Panc1 (cell line): ENCODE data around the gene CCDC148. TPM values are rescaled to one million over a fixed set of nuclear protein-coding genes. Genes with fewer than 3 reads are reported as not detected.

Experiments used
- ATAC-seq: fragments of 200-7000 bp; cut with Tn5 transposase; 2 replicates; pipeline ENCODE4 v1.9.1; 2020; ENCODE audit warnings: mild to moderate bottlenecking, moderate library complexity
- BruUV-seq: library from RNA; stranded (reverse); fragments of 400-500 nt; replicated peaks from 2 replicates; lab custom pipeline; 2021; lab: Mats Ljungman, UMichigan
- CTCF ChIA-PET: fragments of 300-600 bp; sonication (Branson Sonifier 250); formaldehyde crosslinking; loops from one replicate; lab custom pipeline; 2022; ENCODE audit warnings: antibody characterized with exemption; lab: Charles Lee
- POLR2A ChIA-PET: fragments of 300-600 bp; sonication (Branson Sonifier 250); formaldehyde crosslinking; loops from one replicate; lab custom pipeline; 2022; ENCODE audit warnings: antibody characterized with exemption; lab: Charles Lee
- DNase-seq: peaks from one replicate; pipeline ENCODE4 v3.0.0-alpha.2; 2010; ENCODE audit warnings: low read depth, low spot score
- H3K27ac ChIP-seq: 2 replicates; pipeline ENCODE4 v1.5.1; 2011; ENCODE audit warnings: mild to moderate bottlenecking, low read length, inconsistent platforms
- H3K27me3 ChIP-seq: fragments of 200-500 bp; sonication (Bioruptor generic); 2 replicates; pipeline ENCODE4 v1.6.0; 2014; ENCODE audit warnings: low read length, inconsistent platforms; ENCODE audit not compliant: control insufficient read depth, insufficient read depth
- H3K36me3 ChIP-seq: fragments of 200-500 bp; sonication (Bioruptor generic); 2 replicates; pipeline ENCODE4 v1.5.1; 2014; ENCODE audit warnings: inconsistent platforms, mild to moderate bottlenecking, low read length, moderate library complexity; ENCODE audit not compliant: control insufficient read depth, insufficient read depth
- H3K4me1 ChIP-seq: 2 replicates; pipeline ENCODE4 v1.5.1; 2011; ENCODE audit warnings: inconsistent platforms, mild to moderate bottlenecking, low read length, moderate library complexity; ENCODE audit not compliant: control insufficient read depth, insufficient read depth
- H3K4me3 ChIP-seq, 2 experiments: 2 replicates each; pipeline ENCODE4 v1.5.1; 2011 to 2012; ENCODE audit warnings: low read depth in 2 of 2, low read length in 2 of 2, mild to moderate bottlenecking in 2 of 2, inconsistent platforms in 1 of 2, moderate library complexity in 1 of 2
- H3K9me3 ChIP-seq: fragments of 200-500 bp; sonication (Bioruptor generic); 2 replicates; pipeline ENCODE4 v1.5.1; 2014; ENCODE audit warnings: low read depth, mild to moderate bottlenecking, inconsistent platforms, low read length, moderate library complexity; ENCODE audit not compliant: control insufficient read depth, insufficient read depth
- POLR2AphosphoS5 ChIP-seq: IDR thresholded peaks from 2 replicates; pipeline ENCODE4 v1.6.1; 2012; ENCODE audit warnings: mild to moderate bottlenecking, low read depth, low read length, moderate library complexity
- SIN3A ChIP-seq: IDR thresholded peaks from 2 replicates; pipeline ENCODE4 v1.6.1; 2012; ENCODE audit warnings: low read depth, mild to moderate bottlenecking, low read length, moderate library complexity, borderline replicate concordance; ENCODE audit not compliant: insufficient read depth
- TCF7L2 ChIP-seq: IDR thresholded peaks from 2 replicates; pipeline ENCODE4 v1.6.1; 2011; ENCODE audit warnings: mild to moderate bottlenecking, low read depth, low read length, inconsistent platforms
- in situ Hi-C: cut with HindIII; loops from 2 replicates; pipeline ENCODE4 v1.10.0; 2016; ENCODE audit warnings: low sequenced_read_pairs, low pct_unique_long_range_greater_than_20kb
- intact Hi-C: fragments of 100-400 bp; cut with micrococcal nuclease; formaldehyde crosslinking; loops from one replicate; pipeline ENCODE4 v1.10.0; 2022; ENCODE audit not compliant: unreplicated experiment
- total RNA-seq: library from RNA; stranded (reverse); gene quantifications from one replicate; pipeline ENCODE4 v1.2.1, GENCODE V29; 2021; ENCODE audit not compliant: unreplicated experiment
- TF ChIP-seq, protein P1 (sequence below): fragments of 450-650 bp; IDR thresholded peaks from 2 replicates; pipeline ENCODE4 v1.5.1; 2017; ENCODE audit warnings: mild to moderate bottlenecking
- TF ChIP-seq, protein P2 (sequence below), 2 experiments: IDR thresholded peaks; 2 replicates each; pipeline ENCODE4 v1.6.1; 2011 to 2012; ENCODE audit warnings: low read depth in 2 of 2, control low read depth in 1 of 2, low read length in 1 of 2, mild to moderate bottlenecking in 1 of 2, moderate library complexity in 1 of 2; ENCODE audit not compliant: insufficient read depth in 1 of 2

Gene CCDC148
- total RNA-seq, 1 experiment from 2014 or later, result 0.92 TPM

DNA sequence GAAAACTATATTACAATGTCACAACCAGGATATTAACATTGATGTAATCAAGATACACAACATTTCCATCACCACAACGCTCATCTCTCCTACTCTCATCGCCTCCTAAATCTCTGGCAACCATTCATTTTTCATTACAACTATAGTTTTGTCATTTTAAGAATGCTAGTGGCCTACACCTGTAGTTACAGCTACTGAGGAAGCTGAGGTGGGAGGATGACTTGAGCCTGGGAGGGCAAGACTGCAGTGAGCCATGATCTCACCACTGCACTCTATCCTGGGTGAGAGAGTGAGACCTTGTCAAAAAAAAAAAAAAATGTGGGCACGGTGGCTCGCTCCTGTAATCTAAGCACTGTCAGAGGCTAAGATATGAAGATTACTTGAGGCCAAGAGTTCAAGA is 10.7 kb upstream of the CCDC148 start:
- no peaks in the 10 kb centered on the region for H3K9me3 ChIP-seq
- peaks cover 15% of the 10 kb centered on the region for H3K4me1 ChIP-seq
- no peak for ATAC-seq
- H3K27me3 ChIP-seq, result no peaks in the 10 kb centered on the region
- no peak overlapping the region for H3K27ac ChIP-seq
- no peaks in the 10 kb centered on the region for H3K36me3 ChIP-seq
- in situ Hi-C loops (no loop called here), intact Hi-C loops (no loop called here)
- no peak for DNase-seq
- POLR2A ChIA-PET, result no interaction called here
- TF ChIP-seq POLR2AphosphoS5, result no peak
- TF ChIP-seq, protein P1, sequence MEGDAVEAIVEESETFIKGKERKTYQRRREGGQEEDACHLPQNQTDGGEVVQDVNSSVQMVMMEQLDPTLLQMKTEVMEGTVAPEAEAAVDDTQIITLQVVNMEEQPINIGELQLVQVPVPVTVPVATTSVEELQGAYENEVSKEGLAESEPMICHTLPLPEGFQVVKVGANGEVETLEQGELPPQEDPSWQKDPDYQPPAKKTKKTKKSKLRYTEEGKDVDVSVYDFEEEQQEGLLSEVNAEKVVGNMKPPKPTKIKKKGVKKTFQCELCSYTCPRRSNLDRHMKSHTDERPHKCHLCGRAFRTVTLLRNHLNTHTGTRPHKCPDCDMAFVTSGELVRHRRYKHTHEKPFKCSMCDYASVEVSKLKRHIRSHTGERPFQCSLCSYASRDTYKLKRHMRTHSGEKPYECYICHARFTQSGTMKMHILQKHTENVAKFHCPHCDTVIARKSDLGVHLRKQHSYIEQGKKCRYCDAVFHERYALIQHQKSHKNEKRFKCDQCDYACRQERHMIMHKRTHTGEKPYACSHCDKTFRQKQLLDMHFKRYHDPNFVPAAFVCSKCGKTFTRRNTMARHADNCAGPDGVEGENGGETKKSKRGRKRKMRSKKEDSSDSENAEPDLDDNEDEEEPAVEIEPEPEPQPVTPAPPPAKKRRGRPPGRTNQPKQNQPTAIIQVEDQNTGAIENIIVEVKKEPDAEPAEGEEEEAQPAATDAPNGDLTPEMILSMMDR, result no peak
- no peak for TF ChIP-seq TCF7L2
- TF ChIP-seq, protein P2, sequence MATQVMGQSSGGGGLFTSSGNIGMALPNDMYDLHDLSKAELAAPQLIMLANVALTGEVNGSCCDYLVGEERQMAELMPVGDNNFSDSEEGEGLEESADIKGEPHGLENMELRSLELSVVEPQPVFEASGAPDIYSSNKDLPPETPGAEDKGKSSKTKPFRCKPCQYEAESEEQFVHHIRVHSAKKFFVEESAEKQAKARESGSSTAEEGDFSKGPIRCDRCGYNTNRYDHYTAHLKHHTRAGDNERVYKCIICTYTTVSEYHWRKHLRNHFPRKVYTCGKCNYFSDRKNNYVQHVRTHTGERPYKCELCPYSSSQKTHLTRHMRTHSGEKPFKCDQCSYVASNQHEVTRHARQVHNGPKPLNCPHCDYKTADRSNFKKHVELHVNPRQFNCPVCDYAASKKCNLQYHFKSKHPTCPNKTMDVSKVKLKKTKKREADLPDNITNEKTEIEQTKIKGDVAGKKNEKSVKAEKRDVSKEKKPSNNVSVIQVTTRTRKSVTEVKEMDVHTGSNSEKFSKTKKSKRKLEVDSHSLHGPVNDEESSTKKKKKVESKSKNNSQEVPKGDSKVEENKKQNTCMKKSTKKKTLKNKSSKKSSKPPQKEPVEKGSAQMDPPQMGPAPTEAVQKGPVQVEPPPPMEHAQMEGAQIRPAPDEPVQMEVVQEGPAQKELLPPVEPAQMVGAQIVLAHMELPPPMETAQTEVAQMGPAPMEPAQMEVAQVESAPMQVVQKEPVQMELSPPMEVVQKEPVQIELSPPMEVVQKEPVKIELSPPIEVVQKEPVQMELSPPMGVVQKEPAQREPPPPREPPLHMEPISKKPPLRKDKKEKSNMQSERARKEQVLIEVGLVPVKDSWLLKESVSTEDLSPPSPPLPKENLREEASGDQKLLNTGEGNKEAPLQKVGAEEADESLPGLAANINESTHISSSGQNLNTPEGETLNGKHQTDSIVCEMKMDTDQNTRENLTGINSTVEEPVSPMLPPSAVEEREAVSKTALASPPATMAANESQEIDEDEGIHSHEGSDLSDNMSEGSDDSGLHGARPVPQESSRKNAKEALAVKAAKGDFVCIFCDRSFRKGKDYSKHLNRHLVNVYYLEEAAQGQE (IDR thresholded peaks at IDR 0.05; ENCODE audit: insufficient read depth in 1 of 2, low read depth in 2 of 2, low read length in 1 of 2), result no peak
- TF ChIP-seq SIN3A, result no peak
- BruUV-seq, result no TSS peak
- CTCF ChIA-PET, result no interaction called here
- H3K4me3 ChIP-seq, result no peak overlapping the region

DNA sequence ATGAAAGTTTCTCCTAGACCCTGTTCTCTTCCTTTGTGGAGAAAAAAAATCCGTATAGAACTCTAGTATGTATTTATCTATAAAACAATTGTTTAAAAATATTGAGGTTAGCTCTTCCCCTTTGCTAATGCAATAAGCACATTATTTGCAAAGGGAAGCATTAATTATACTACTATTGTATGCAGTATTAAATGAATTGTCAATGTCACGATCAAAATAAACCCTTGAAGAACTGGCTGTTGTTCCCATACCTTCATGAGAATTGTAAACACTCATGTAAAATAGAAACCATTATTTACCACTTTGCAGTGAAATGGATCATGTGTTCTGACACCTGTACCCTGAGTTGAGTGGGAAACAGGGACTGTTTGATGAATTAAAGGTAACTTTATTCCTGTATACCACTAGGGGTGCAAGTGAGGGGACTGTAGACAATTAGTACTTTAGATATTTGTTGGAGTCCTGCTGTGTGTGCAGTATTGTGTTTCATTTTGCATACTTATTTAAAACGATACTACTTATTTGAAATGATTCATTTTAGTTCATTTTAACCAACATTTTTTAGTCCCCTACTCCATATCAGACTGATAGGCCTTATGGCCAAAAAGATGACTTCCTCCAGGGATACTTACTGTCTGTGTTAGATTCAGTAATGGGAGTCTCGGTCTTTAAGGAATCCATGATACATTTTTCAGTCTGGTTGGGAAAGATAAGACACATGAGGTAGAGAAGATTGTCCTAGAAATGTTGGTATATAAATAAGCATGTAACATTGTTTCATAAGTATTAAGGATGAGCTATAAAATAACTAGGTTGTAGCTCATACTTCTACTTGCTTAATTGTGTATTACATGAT is 8.1 kb upstream of the CCDC148 start:
- CTCF ChIA-PET, result no interaction called here
- H3K27ac ChIP-seq, result no peak overlapping the region
- no peak for TF ChIP-seq TCF7L2
- TF ChIP-seq SIN3A, result no peak
- TF ChIP-seq, protein P2 (IDR thresholded peaks at IDR 0.05; ENCODE audit: insufficient read depth in 1 of 2, low read depth in 2 of 2, low read length in 1 of 2), result no peak
- TF ChIP-seq, protein P1, result peak; percentile 72; the same call in 1 of the 2 replicates
- TF ChIP-seq POLR2AphosphoS5, result no peak
- POLR2A ChIA-PET, result no interaction called here
- in situ Hi-C loops, result no loop called here
- peaks cover 37% of the 10 kb centered on the region for H3K4me1 ChIP-seq
- intact Hi-C loops, result no loop called here
- no TSS peak for BruUV-seq
- no peaks in the 10 kb centered on the region for H3K36me3 ChIP-seq
- H3K4me3 ChIP-seq, result no peak overlapping the region
- H3K9me3 ChIP-seq, result no peaks in the 10 kb centered on the region
- DNase-seq, result no peak
- H3K27me3 ChIP-seq, result no peaks in the 10 kb centered on the region
- ATAC-seq, result peak; percentile 66; the same call in 1 of the 2 replicates
